ENCODE data around the gene ACSS1. TPM values are rescaled to one million over a fixed set of nuclear protein-coding genes. Genes with fewer than 3 reads are reported as not detected.

ACSS1 gene
- total RNA-seq, 1 donor from 2014 or later, result not detected

GRCh38 chr20:25081730-25082497, 24.0 kb upstream of the ACSS1 start, which contains the start of gene VSX1:
VSX1 (minus strand) TSS chr20:25082141; CDS start chr20:25082096, 45 bp downstream.
- peaks cover 34% of the 10 kb centered on the region for H3F3A ChIP-seq (ENCODE audit: low read depth)
- H4K20me1 ChIP-seq (ENCODE audit: low read depth), result peaks cover 60% of the 10 kb centered on the region
- no peaks in the 10 kb centered on the region for H3K9me3 ChIP-seq (ENCODE audit: low read depth)
- H3K4me1 ChIP-seq, result peaks cover 20% of the 10 kb centered on the region
- peak within 1 kb of the TSS; percentile 83 for H3K4me2 ChIP-seq
- no peak within 1 kb of the TSS for H3K9ac ChIP-seq
- no peak for TF ChIP-seq EZH2phosphoT487 (IDR thresholded peaks at IDR 0.05)
- no peak for TF ChIP-seq CTCF (IDR thresholded peaks at IDR 0.05)
- peak; percentile 84 for TF ChIP-seq EZH2 (IDR thresholded peaks at IDR 0.05)
- H3K9me3 Mint-ChIP-seq, result peaks cover 13% of the 10 kb centered on the region
- H3K27ac ChIP-seq, result no peak within 1 kb of the TSS
- peak; percentile 48 for DNase-seq (ENCODE audit: low spot score)
- H3K36me3 ChIP-seq, result no peaks in the 10 kb centered on the region
- H3K4me1 Mint-ChIP-seq, result peaks cover 19% of the 10 kb centered on the region
- H3K27ac Mint-ChIP-seq, result no peak within 1 kb of the TSS
- peaks cover 85% of the 10 kb centered on the region for H3K27me3 Mint-ChIP-seq (ENCODE audit: insufficient read depth, low read depth)
- no peak within 1 kb of the TSS for H2AFZ ChIP-seq (replicated peaks)
- H3K27me3 ChIP-seq, result peaks cover 100% of the 10 kb centered on the region
- H3K36me3 Mint-ChIP-seq, result no peaks in the 10 kb centered on the region
- H3K79me2 ChIP-seq (ENCODE audit: low read depth), result no peaks in the 10 kb centered on the region
- H3K4me3 Mint-ChIP-seq, result peak within 1 kb of the TSS; percentile 75
- peak within 1 kb of the TSS; percentile 48 for H3K4me3 ChIP-seq

DNA sequence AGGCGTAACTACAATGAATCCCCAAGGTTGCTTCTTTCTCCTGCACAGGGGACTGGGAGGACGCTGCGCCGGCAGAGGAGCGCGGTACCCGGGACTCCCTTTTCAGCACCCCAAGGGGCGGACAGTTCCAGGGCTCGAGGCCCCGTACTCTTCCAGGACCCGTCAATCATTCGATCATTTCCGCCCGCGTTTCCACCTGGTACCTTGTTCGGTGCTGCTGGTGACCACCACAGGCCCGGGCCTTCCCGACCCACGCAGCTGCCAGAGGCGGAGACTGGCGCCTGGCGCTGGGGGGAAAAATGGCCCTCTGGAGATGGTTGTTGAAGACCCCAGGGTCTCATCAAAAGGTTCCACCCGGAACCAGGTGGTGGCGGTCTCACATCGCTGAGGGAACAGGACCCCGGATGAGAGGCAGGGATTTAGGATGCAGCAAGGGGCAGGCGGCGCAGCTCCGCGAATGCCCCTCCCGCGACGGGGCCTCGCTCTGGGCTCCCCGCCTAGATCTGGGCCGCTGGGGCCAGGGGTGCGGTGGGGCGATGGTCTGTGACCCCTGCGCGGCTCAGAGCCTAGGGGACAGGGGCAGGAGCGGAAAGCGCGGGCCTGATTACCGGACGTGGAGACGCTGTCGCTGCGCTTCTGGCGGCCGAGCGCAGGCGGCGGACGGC, 23.3 kb upstream of the ACSS1 start:
- peaks cover 100% of the 10 kb centered on the region for H3K27me3 ChIP-seq
- H3K27ac Mint-ChIP-seq, result no peak overlapping the region
- H3K36me3 ChIP-seq, result no peaks in the 10 kb centered on the region
- H3K36me3 Mint-ChIP-seq, result no peaks in the 10 kb centered on the region
- no peaks in the 10 kb centered on the region for H3K79me2 ChIP-seq (ENCODE audit: low read depth)
- H3K4me3 Mint-ChIP-seq, result peak overlapping the region; percentile 75
- H3K4me1 ChIP-seq, result peaks cover 20% of the 10 kb centered on the region
- H3F3A ChIP-seq (ENCODE audit: low read depth), result peaks cover 34% of the 10 kb centered on the region
- peak overlapping the region; percentile 83 for H3K4me2 ChIP-seq
- no peak overlapping the region for H3K27ac ChIP-seq
- H3K9me3 ChIP-seq (ENCODE audit: low read depth), result no peaks in the 10 kb centered on the region
- no peak overlapping the region for H2AFZ ChIP-seq (replicated peaks)
- peaks cover 14% of the 10 kb centered on the region for H3K9me3 Mint-ChIP-seq
- TF ChIP-seq EZH2 (IDR thresholded peaks at IDR 0.05), result peak; percentile 74
- peak; percentile 58 for TF ChIP-seq CTCF (IDR thresholded peaks at IDR 0.05)
- peak; percentile 71 for TF ChIP-seq EZH2phosphoT487 (IDR thresholded peaks at IDR 0.05)
- H3K27me3 Mint-ChIP-seq (ENCODE audit: insufficient read depth, low read depth), result peaks cover 80% of the 10 kb centered on the region
- peak overlapping the region; percentile 48 for H3K4me3 ChIP-seq
- H3K4me1 Mint-ChIP-seq, result peaks cover 19% of the 10 kb centered on the region
- DNase-seq (ENCODE audit: low spot score), result peak; percentile 89
- H4K20me1 ChIP-seq (ENCODE audit: low read depth), result peaks cover 62% of the 10 kb centered on the region
- no peak overlapping the region for H3K9ac ChIP-seq

DNA sequence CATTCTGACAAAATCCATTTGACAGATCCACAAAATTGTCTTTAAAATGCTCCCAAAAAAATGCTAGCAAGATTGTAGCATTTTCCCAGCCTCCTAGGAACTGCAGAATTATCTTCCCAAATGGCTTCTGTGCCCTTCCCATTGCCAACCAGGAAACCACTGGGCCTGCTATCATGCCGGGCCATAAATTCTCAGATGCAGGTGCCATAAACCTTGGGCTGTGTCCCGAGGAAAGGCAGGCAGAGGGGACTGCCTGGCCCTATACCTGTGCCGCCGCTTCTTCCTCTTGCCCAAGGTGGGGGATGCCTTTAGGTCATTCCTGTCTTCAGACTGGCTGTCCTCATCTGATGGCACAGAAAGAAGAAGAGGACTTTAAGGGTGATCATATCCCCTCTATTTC, 21.2 kb upstream of the ACSS1 start:
- H4K20me1 ChIP-seq (ENCODE audit: low read depth), result peaks cover 54% of the 10 kb centered on the region
- H3K27me3 ChIP-seq, result peaks cover 100% of the 10 kb centered on the region
- DNase-seq (ENCODE audit: low spot score), result no peak
- Mint-ChIP-seq H3K36me3 (no peaks in the 10 kb centered on the region), H3K4me3 (no peak overlapping the region), H3K4me1 (peaks cover 11% of the 10 kb centered on the region), H3K27ac (no peak overlapping the region), H3K27me3 (ENCODE audit: insufficient read depth, low read depth) (peaks cover 64% of the 10 kb centered on the region), H3K9me3 (peaks cover 7% of the 10 kb centered on the region)
- H3F3A ChIP-seq (ENCODE audit: low read depth), result peaks cover 19% of the 10 kb centered on the region
- H2AFZ ChIP-seq (replicated peaks), result no peak overlapping the region
- no peak for TF ChIP-seq EZH2phosphoT487 (IDR thresholded peaks at IDR 0.05)
- no peak for TF ChIP-seq EZH2 (IDR thresholded peaks at IDR 0.05)
- TF ChIP-seq CTCF (IDR thresholded peaks at IDR 0.05), result no peak
- no peaks in the 10 kb centered on the region for H3K79me2 ChIP-seq (ENCODE audit: low read depth)
- no peaks in the 10 kb centered on the region for H3K36me3 ChIP-seq
- no peaks in the 10 kb centered on the region for H3K9me3 ChIP-seq (ENCODE audit: low read depth)
- no peak overlapping the region for H3K4me3 ChIP-seq
- no peak overlapping the region for H3K9ac ChIP-seq
- H3K27ac ChIP-seq, result no peak overlapping the region
- H3K4me1 ChIP-seq, result peaks cover 10% of the 10 kb centered on the region
- H3K4me2 ChIP-seq, result no peak overlapping the region

All from neural progenitor cell (in vitro differentiated cells).